ENCODE data around the gene LIMCH1.

The LIMCH1 gene

DNA sequence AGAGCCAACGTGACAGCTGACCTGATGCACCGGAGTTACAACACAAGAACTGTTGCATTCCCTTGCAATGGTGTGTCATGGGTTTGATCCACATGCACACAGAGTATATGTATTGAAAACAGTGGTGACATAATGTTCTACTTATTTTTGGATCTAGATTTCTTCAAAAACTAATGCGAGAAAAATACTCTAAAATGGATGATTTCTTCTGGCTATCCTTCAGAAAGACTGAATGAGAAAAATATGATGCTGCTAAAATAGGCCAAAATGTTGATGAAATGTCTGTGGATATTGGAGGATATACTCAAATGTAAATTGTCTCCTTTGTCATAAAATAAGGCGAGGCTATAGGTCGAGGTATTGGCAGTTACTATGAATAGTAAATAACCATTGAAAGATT, 30.4 kb downstream of the LIMCH1 start:
- no peak for DNase-seq

GRCh38 chr4:41569961-41570360, 32.0 kb downstream of the LIMCH1 start:
- no peak for DNase-seq

DNA sequence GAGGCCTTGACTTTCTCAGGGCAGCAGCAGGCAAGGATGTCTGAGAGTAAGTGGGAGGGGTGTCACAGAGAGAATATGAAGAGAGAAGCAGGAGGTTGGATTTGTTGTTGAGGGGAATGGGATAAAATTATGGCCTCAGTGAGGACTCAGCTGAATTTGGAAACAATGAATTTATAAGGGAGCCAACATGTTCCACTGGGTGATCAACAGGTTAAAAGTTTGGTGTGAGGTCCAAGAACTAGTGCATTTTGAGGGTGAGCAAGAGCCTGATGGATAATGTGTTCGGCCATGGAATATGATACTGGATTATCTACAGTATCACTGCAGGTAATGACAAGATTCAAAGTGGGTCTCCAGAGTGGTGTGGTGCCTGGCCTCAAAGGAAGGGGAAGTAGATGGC, 33.5 kb downstream of the LIMCH1 start:
- no peak for DNase-seq

GRCh38 chr4:41572516-41572915, 34.6 kb downstream of the LIMCH1 start:
- DNase-seq: no peak

GRCh38 chr4:41572956-41573355, 35.0 kb downstream of the LIMCH1 start:
- no peak for DNase-seq

- DNase-seq: no peak
Observed at GRCh38 chr4:41573502-41574001, 35.6 kb downstream of the LIMCH1 start.

- DNase-seq: no peak
Observed at GRCh38 chr4:41575207-41575606, 37.2 kb downstream of the LIMCH1 start.

- no peak for DNase-seq
Observed at GRCh38 chr4:41575665-41576064, 37.7 kb downstream of the LIMCH1 start.

GRCh38 chr4:41579043-41579442, 41.1 kb downstream of the LIMCH1 start:
- DNase-seq: no peak

DNA sequence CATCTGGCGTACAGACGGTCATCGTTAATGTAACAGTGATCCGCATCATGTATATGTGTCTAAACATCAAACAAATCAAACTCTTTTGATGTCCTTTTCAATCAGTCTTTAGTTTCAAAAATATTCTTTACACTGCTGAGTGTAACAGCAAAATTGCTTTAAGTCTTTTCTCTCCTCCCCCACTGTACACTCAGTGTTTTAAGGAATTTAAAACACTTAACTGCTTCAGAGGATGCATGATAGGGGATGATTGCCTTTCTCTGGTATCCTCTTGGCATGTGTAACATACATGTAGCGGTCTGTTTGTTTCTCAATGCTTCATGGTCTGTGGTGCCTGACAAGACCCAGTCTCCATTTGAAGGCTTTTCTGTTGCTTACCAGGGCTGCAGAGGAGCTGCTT, 41.6 kb downstream of the LIMCH1 start:
- DNase-seq: no peak

GRCh38 chr4:41580007-41580406, 42.0 kb downstream of the LIMCH1 start:
- no peak for DNase-seq

- DNase-seq: no peak
Observed at GRCh38 chr4:41586675-41587225, 48.8 kb downstream of the LIMCH1 start.

DNA sequence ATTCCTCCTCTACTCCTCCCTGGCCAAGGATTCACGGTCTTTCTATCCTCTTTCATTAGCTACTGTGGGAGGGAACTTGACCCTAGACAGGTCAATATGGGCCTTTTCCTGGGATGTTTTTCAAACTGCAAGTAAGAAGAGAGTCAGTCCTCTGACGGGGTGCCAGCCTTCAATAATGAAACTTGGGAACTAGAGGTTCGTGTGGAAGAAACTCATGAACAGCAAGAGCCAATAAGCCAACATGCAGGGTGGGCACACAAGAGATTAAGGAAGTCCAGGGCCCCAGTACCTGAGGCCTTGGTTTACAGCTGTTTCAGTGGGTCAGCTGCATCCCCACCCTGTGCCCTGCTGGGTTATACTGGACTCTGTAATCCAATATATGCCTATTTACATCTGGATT, 49.3 kb downstream of the LIMCH1 start:
- no peak for DNase-seq

DNA sequence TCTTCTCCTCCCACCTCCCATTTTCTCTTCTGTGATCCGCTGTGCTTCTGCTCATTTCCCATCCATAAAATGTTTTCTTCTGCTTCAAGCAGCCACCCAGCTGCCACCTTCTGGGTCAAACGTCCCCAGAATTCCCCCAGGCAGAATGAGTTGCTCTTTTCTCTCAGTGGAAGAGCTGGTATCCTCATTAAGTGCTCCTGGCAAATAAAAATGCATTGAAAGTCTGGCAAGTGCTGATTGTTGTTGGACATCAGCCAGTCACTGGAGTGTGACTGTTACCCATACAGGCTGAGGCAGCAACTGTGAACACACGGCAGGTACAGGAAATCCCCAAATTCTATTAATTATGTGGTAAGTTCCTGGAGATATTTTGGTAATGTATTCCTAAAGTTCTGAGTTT, 52.6 kb downstream of the LIMCH1 start:
- no peak for DNase-seq

- no peak for DNase-seq
Observed at GRCh38 chr4:41594432-41594831, 56.5 kb downstream of the LIMCH1 start.

- DNase-seq: no peak
Observed at GRCh38 chr4:41597494-41597893, 59.5 kb downstream of the LIMCH1 start.

GRCh38 chr4:41598580-41598979, 60.6 kb downstream of the LIMCH1 start:
- no peak for DNase-seq

GRCh38 chr4:41599192-41599786, 61.3 kb downstream of the LIMCH1 start:
- DNase-seq: no peak

- no peak for DNase-seq
Observed at GRCh38 chr4:41600243-41600912, 62.4 kb downstream of the LIMCH1 start.

DNA sequence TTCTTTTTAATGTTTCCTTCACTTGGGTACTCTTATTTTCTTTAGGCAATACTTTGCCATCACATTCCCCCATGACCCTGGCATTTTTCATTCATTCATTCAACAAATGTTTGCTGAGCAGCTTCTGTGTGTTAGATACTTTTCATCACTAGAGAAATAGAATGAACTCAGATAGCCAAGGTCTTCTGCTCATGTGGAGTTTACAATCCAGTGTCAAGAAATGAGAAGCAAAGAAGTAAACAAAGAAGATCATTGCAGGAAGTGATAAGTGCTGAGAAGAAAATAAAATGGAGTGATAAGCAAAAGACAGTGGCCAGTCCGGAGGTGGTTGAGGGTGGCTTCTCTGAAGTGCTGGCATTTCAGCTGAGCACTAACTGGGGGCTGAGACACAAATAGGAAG, 63.1 kb downstream of the LIMCH1 start:
- no peak for DNase-seq

- no peak for DNase-seq
Observed at GRCh38 chr4:41602113-41602512, 64.2 kb downstream of the LIMCH1 start.

DNA sequence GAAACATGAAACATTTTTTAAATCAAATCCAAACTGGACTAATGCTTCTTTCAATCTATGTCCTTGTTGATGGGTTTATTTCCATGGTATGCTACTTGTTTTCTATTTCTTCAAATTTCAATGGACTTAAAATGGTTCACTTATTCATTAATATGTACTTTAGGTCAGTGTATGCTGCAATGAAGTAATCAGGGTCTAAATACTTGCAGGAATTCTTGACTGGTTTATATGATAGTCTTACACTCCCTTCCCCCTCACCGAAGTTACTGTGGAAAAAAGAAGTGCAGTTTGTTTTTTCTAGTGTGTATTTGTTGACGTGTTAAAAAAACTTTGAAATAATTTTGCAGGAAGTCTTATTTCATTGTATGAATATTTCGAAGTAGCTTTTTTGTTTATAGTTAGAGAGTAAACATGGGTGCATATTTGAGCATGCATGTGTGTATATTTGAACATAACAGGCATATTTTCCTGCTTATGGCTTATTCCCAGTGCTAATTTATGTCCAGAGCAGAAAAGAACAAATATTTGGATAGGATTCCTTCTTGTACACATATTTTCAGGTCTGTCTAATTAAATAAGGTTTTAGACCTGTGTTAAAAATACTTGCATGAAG, 65.0 kb downstream of the LIMCH1 start:
- DNase-seq: no peak

DNA sequence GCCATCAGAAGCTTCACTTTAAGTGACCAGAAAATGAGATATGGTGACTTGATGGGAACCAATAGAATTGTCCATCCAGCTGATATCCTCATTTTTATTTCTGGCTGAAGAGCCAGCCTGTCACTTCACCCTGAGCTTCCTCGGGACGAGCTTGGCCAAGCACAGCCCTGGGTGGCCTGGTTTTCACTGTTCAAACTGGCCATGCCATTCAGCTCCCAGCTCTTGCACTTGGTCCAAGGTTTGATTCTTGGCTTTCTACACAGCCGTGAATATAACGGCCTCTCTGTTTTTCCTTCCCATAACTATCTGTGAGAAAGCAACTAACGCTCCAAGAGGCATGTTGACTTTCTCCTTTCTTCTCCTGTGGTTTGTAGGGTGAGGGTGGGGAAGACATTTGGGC, 71.9 kb downstream of the LIMCH1 start:
- no peak for DNase-seq

GRCh38 chr4:41610474-41610873, 72.5 kb downstream of the LIMCH1 start:
- no peak for DNase-seq

Data from AML-193 (cell line).